RWPE1 (cell line): ENCODE results near the gene POTEB.
"Not testable (repeated sequence)": the region's sequence is repeated elsewhere in the genome, so short reads cannot be mapped to it uniquely, and the experiment has no call there.

Experiments used
- CTCF ChIA-PET: fragments of 350-600 bp; sonication (Branson Sonifier 250); formaldehyde crosslinking; extraction: SDS; loops from one replicate; lab custom pipeline; 2021; lab: Yijun Ruan, JAX
- POLR2A ChIA-PET: fragments of 400-600 bp; formaldehyde crosslinking; extraction: SDS; loops from one replicate; lab custom pipeline; 2020; ENCODE audit warnings: antibody characterized with exemption; ENCODE audit not compliant: low non-redundant PET; lab: Yijun Ruan, JAX
- DNase-seq: peaks from one replicate; pipeline ENCODE4 v3.0.0; 2012; ENCODE audit warnings: low spot score
- H3K27ac ChIP-seq: fragments of 450-650 bp; 2 replicates; pipeline ENCODE4 v1.5.1; 2017

Gene POTEB

DNA sequence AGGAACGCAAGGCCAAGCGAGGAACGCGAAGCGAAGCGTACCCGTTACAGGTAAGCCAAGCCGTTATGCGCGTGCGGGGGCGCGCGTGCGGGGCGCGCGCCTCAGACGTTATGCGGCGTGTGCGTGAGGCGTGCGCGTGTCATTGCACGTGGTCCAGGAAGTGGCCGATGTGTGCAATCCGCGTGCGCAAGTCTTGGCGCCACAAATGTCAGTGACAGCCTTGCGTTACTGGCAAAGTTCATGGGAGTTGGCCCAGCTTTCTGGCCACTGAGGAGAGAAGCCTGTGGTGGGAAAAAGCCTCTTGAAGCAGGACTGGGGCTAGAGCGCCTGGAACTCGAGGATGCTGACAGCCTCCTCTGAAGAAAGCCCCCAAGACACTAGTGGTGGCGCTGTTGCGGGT lies at the start of gene POTEB:
Gene POTEB (minus strand): TSS at position 101 of the 400 bp plus-strand sequence. CDS start 489 bp downstream, outside the sequence.
- DNase-seq, POLR2A ChIA-PET, CTCF ChIA-PET, H3K27ac ChIP-seq: not testable (repeated sequence)

DNA sequence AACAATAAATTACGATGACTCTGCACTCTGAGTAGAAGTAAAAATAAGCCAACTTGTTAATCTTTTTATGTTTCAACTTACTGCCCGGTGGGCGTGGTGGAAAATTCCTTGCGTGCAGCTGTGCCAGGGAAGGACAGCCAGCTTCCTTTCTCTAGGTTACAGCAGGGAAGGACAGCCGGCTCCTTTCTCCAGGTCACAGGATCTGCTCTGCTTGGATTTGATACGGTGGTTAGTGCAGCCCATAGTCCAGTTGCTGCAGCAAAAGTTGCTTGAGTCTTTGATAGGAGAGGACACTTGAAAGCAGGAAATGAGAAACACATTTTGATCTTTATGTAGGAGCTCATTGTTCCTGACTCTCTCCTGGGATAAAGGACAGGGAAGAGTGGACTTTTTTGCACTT lies 13.4 kb upstream of the POTEB start:
- POLR2A ChIA-PET, DNase-seq, CTCF ChIA-PET, H3K27ac ChIP-seq: not testable (repeated sequence)

GRCh38 chr15:21889542-21889941 lies 12.0 kb upstream of the POTEB start:
- DNase-seq, CTCF ChIA-PET, H3K27ac ChIP-seq, POLR2A ChIA-PET: not testable (repeated sequence)

GRCh38 chr15:21838831-21839230 lies 38.7 kb downstream of the POTEB start:
- POLR2A ChIA-PET, H3K27ac ChIP-seq, DNase-seq, CTCF ChIA-PET: not testable (repeated sequence)
